D721Med (cell line): ENCODE results near the gene ISY1.
"Not testable (repeated sequence)": the region's sequence is repeated elsewhere in the genome, so short reads cannot be mapped to it uniquely, and the experiment has no call there.

Experiments used
- DNase-seq: peaks from one replicate; pipeline ENCODE4 v3.0.0; 2011; ENCODE audit warnings: low spot score; ENCODE audit not compliant: insufficient read length
- FAIRE-seq: peaks from 2 replicates; lab custom pipeline; 2011; peaks lifted over from hg19 to GRCh38; lab: Jason Lieb, UNC
- CTCF ChIP-seq: IDR thresholded peaks from 2 replicates; pipeline ENCODE4 v1.5.1; 2012; ENCODE audit warnings: mild to moderate bottlenecking, control low read depth; ENCODE audit not compliant: insufficient read depth; ENCODE audit errors: missing control alignments

Gene ISY1

GRCh38 chr3:129182390-129183185 lies 21.7 kb upstream of the ISY1 start:
- TF ChIP-seq CTCF, result no peak
- DNase-seq, result no peak
- FAIRE-seq, result no peak

DNA sequence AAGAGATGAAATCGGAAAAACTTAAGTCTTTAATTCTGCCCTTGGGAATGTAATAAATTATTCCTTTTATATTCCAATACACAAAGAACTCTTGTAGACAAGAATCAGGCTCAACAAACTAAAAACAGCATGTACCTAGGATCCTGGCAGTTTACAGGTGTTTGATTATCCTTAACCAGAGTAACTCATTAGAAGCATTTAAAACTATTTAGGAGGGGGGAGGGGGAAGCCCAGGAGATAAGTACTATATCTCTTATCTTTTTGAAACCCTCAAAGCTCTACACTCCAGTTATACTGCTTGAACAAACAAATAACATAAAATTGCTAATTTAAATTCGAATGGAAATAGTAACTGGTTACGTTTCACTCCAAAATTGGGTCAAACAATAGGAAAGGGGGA lies 21.0 kb upstream of the ISY1 start:
- no peak for DNase-seq
- TF ChIP-seq CTCF, result no peak
- no peak for FAIRE-seq

DNA sequence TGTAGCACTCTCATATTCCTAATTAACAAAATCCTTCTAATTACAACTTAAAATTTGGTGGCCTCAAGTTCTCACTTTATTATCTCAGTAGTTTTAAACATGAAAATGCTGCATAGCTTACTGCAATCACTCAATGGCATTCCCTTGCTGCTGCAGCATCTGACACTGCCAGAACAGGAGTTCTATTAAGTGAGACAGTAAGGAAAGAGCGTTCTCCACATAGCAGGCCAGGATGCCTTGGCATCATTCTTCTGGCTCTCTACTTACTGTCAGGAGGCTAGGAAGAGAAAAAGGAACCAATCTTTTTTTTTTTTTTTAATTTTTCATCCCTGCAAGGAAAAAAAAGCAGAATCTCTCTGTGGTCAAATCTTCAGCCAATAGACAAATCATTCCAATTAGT lies 19.6 kb upstream of the ISY1 start:
- FAIRE-seq (no peak), DNase-seq (no peak)
- no peak for TF ChIP-seq CTCF

DNA sequence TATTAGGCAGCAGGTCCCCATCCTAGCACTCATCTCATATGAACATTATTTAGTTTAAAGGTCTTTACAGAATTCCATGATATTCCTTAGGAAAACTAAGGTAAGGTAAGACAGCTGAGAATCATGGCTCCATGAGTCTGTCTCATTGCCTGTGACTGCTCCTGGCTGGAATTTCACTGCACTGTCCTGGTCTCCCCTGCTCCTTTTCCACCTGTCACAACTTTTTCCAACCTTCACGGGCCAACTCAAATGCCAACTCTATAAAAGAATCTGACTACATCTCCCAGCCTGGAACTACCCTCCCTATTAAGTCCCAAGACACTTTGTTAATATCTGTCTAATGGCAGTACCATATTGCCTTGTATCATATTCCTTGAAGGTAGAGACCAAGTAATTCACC lies 15.2 kb upstream of the ISY1 start:
- DNase-seq (no peak), FAIRE-seq (no peak)
- no peak for TF ChIP-seq CTCF

DNA sequence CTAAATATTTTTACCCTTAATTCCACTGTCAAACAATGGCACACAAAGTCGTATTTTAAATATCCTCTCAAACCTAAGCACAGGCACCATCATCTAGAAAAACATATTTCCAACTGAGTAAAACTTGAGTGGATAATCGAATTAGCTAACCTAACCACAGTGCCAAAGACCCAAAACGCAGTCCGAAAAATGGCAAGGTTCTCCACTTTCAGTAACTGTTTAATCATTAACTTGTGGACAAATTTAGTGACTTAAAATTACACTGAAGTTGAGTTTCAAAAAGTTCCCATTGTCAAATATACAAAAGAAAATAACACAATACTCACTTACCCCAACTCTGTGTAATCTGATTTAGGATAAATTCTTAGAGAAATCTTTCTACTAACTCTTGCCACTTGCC lies 12.9 kb upstream of the ISY1 start:
- no peak for TF ChIP-seq CTCF
- DNase-seq (no peak), FAIRE-seq (no peak)

DNA sequence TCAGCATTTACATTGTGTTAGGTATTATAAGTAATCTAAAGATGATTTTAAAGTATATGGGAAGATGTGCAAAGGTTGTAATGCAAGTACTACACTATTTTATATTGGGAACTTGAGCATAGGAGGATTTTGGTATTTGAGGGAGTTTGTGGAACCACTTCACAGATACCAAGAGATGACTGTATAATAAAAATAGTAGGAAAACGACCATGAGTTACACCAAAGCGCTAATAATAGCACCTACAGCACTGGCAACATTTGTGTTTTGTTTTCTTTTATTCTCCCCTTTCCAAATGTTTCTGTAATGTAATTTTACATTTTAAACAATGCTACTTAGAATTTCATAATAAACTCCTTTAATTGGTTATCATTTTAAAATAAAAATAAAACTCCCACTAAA lies 12.3 kb upstream of the ISY1 start:
- TF ChIP-seq CTCF, result no peak
- FAIRE-seq (no peak), DNase-seq (no peak)

DNA sequence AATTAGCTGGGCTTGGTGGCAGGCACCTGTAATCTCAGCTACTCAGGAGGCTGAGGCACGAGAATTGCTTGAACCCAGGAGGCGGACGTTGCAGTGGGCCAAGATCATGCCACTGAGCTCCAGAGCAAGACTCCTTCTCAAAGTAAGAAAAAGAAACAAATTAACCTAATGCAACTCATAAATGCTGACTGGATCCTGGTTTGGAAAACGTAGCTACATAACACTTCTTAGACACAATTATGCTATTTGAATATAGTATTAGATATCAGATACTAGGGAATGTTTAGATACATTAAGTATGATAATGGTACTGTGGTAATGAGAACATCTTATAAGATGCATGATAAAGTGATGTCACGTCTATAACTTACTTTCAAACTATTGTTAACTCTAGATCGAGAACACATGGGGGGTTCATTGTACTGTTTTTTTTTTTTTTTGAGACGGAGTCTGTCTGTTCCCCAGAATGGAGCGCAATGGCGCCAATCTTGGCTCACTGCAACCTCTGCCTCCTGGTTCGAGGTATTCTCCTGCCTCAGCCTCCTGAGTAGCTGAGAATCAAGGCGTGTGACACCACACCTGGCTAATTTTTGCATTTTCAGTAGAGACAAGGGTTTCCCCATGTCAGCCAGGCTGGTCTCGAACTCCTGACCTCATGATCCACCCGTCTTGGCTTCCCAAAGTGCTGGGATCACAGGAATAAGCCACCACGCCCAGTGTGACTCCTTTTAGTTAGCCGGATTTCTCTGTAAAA lies 5.9 kb upstream of the ISY1 start:
- FAIRE-seq, result no peak
- DNase-seq, result no peak
- no peak for TF ChIP-seq CTCF

DNA sequence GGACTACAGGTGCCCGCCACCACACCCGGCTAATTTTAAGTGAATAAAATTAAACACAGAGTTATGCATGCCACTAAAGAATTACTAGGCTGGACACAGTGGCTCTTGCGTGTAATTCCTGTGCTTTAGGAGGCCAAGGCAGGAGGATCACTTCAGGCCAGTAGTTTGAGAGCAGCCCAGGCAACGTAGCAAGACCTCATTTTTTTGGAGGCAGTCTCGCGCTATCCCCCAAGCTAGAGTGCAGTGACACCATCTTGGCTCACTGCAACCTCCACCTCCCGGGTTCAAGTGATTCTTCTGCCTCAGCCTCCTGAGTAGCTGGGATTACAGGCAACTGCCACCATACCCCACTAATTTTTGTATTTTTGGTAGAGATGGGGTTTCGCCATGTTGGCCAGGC lies 4.7 kb upstream of the ISY1 start:
- DNase-seq, FAIRE-seq: not testable (repeated sequence)
